Stimulated activated CD4-positive, alpha-beta T cell treated with anti-CD3 and anti-CD28 coated beads, Interleukin-4, amount 100 ng/mL, for 48 hours (primary cell): ENCODE data around the gene EPHB1.

Experiments used
- DNase-seq, 2 donors: peaks; one replicate each; pipeline ENCODE4 v3.0.0-alpha.2; 2020; ENCODE audit warnings: low read depth in 2 of 2

The EPHB1 gene

DNA sequence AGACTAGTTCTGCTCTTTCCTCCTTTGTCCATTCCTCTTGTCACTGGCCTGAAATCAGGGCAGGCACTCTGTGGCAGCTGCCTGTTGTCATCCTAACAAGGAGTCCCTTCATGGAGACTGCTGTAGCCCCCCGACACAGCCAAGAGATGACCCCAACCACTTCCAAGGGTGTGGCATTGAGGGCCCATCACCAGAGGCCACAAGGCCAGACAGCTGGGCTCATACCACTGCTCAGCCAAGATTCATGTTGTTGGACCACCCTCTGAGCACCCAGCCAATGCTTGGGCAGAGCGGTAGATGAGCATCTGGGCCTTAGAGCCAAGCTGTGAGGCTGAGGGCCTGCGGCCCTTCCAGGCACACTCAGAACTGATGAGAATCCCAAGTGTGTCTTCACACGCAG is 85.4 kb downstream of the EPHB1 start:
- DNase-seq, result no peak

DNA sequence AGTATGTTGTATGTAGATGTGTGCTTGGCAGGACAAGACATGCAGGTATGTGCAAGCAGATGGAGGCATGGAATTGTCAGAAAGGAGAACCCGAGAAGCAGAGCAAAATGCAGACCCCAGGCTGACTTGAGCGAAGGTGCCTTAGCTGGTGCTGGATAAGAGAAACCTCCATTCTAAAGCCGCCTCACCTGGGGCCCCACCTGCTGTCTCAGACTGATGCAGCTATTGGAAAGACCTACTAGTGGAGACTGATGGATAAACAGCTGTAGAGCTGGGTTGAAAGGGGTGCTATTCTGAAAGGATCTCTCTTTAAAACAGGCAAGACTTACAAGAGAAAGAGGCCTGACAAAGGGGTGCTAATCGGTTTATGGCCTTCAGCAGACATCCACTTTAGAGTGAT is 86.2 kb downstream of the EPHB1 start:
- DNase-seq, result no peak

DNA sequence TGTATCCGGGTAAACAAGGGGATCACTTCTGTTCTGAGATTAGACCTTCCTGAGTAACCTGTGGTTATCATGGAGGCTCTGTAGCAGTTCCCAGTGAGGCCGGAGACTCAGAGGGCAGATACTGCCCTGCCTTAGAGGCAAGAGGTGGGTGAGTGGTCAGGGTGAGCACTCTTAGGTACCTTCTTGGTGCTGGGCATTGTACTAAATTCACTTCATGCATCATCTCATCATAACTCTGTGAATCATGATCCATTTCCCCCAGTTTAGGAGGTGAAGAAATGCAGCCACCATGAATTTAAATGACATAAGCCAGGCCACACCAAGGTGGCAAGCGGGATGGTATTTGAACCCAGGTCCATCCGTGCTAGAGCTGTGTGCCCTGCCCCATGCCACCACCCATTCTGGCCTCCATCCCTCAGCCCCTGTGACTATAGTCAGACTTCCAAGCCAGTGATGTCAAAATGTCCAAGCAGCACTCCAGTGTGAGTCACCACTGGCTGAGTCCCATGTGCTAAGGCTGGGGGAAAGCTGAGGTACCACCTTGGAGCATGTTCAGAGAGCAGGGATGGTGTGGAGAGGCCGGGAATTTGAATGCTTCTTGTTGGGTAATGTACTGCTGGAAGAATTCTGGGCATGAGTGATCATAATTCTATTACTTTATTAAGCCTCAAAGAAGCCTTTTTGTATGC is 88.8 kb downstream of the EPHB1 start:
- no peak for DNase-seq

DNA sequence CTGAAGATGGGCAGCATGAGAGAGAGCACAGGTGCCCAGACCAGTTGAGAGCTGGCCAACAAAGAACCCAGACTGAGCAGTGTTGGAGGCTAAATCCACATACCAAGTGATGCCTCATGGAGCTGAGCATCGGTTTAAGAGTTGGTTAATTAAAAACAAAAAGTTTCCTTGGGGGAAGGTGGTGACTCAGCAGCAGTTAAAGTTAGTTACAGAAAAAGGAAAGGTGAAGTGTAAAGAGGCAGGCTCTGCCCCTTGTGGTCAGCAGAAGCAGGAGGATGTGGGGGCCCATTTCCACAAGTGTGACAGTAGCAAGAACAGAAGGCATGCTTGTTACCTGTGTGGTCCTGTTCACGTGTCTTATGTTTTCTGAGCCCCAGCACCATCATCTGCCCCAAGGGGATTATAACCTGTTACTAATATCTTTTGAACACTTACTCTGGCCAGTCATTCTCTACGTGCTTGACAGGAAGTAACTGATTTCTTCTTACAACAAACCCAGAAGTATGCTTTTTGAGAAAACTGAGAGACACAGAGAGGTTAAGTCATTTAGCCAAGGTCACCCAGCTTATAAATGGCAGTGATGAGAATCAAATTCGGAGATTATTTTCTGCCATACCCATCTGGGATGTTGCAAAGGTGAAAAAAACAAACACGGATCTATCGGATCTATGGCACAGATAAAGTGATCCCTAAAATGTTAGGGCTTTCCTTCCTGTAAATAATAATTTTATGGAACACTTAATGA is 91.0 kb downstream of the EPHB1 start:
- DNase-seq, result no peak

DNA sequence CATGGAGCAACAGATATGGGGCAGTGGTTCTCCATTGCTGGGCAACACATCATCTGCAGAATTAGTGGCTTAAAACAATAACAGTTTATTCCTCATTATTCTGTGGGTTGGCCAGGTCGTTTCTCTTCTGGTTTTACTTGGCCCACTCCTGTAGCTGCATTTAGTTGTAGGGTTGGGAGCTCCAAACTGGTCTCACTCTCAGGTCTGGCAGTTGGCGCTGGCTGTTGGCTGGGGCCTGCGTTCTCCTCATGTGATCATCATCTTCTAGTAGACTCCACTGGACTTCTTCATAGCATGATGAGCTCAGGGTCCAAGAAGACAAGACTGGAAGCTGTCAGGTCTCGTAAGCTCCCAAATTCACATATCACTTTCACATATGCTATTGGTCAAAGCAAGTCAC is 91.9 kb downstream of the EPHB1 start:
- no peak for DNase-seq

DNA sequence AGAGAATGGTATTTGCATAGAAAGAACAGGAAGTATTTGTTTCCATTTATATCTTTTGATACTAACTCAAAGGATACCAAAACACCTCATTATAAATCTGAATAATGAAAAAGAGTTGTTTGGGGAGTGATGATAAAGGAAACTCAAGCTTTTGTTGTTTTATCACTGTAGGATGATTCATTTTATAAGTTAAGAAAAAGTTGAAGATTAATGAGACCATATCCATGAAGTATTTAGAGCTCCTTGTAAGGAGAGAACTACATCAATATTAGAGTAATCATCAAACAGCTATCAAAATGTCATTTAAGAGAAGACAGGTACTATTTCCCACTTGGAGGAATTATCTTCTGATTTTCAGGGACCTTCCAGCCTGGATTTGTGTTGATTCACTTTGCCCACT is 92.5 kb downstream of the EPHB1 start:
- no peak for DNase-seq

DNA sequence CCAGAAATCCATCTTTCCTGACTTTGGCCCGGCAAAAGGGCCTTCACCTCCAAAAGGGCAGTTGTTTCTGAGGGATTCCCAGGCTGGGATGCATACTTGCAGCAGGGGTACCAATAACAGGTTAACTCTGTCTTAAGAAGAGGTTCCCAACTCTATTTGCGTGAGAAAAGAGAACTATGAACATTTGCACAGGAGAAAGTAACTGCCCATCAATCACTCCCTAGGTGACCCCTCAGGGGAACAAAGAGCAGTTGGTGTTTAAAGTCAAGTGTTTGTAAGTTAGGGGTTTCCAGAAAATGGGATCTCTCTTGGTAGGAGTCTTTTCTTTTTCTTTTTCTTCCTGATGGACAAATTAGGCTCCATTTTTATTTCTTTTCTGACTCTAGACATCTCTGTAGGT is 97.3 kb downstream of the EPHB1 start:
- DNase-seq, result no peak

DNA sequence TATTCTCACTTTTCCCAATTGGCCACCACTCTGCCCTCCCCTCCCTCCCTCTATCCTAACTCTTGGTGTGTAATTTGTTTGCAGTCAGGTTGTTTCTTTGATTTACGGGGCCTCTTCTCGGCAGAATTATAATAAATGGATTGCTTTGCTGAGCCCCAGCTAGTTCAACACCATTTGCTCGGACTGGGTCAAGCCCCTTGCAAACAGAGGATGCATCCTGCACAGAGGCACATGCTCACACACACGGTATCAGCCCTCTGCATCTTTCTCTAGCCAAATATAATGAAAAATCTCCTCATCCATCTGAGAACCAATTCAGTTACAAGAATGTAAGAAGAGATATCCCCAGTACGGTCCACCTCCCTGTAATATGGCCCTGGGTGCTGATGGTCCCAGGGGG is 97.7 kb downstream of the EPHB1 start:
- DNase-seq, result no peak

DNA sequence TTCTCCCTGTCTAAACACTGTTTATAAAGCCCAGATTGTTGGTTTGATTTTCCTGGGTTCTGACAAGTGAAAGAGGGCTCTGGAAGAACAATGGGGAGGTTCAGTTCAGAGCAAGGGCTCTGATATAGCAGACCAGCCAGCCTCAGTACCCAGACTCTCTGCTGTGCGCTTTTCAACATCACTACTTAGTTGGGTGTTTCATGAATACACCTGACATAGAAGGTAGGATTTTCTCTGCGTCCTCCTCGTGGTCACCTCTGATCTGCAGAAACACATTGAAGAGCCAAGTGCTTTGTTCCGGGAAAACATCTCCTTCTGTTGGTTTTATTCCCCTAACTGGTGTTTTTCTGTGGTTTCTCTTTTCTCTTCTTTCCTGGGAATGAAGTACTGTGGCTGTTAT is 99.5 kb downstream of the EPHB1 start:
- no peak for DNase-seq

DNA sequence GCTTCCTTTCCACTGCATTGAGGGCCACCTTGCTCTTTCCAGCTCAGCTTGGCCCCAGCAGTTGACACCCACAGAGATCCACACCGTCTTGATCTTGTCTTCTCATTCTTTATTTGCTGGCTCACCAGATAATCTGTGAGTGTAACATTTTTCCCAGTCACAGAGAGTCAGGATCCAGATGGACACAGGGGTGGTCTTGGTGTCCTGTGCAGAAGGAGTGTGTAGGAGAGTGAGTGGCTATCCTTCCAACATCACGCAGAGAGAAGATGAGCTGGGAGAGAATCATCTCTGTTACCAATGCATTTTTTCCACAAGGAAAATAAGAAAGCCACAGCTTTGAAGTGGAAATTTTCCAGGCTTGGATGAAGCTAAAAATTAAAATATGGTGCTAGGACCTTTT is 100.1 kb downstream of the EPHB1 start:
- DNase-seq, result no peak

DNA sequence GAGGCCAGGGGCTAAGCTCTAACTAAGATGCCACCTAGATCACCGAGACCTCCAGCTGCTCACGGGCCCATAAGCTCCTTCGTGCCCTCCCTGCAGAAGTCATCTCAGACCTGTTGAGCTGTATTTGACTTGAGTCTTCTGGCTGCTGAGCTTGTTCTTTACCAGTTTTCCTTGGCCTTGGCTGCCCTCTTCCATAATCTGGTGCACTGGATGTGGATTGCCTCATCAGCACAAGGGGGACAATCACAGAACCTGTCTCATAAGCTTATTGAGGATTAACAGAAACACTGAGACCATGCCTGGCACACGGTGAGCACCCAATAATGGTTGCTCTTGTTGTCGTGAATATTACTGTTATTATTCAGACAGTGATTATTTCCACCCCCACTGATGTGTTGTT is 101.1 kb downstream of the EPHB1 start:
- no peak for DNase-seq

DNA sequence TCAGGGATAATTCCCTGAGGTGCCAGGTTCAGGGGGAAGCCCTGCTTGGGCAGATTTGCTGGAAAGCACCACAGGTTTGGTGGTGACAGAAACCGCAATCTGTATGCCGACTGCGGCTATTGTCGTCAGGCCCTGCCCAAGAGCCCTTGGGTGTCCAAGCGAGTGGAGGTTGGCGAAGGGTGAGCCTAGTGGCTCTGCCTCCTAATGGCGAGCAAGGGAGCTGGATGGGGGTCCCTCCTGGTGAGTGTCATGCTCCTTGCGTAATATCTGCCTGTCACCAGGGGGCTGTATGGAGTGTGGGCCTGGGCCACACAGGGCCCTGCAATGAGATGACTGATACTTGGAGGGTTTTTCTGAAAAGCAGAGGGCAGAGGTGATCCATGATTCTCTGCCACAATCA is 101.6 kb downstream of the EPHB1 start:
- DNase-seq, result no peak

DNA sequence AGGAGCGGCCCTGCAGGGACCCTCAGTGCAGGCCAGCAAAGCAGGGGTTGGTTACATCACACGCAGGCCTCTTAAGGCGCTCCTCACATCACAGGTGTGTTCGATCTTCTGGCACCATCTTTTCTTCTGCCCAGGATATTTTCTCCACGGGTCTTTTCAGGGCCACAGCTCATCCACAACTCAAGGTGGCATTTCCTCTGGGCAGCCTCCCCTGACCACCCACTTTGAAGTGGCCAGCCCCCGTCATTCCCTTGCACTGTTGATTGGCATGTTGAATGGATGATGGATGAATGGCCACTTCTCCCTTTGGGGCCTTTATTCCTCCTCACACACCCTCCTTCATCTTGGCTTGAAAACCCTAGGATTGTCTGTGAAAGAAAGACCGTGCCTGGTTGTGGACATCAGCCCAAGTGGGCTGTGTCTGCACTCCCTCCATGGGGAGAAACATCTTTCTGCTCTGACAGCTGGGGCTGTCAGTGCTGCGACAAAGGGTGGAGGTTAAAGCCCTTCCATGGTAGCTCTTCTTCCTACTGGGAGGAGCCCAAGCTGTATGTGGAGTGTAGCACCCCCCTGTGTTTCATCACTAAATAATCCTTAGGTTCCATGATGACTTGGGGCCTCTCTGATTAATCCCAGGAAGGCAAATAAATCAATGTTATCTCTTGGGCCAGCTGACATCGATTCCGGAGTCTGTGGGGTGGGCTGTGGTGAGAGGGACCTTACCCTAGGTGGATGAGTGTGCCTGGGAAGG is 102.5 kb downstream of the EPHB1 start:
- DNase-seq, result no peak

DNA sequence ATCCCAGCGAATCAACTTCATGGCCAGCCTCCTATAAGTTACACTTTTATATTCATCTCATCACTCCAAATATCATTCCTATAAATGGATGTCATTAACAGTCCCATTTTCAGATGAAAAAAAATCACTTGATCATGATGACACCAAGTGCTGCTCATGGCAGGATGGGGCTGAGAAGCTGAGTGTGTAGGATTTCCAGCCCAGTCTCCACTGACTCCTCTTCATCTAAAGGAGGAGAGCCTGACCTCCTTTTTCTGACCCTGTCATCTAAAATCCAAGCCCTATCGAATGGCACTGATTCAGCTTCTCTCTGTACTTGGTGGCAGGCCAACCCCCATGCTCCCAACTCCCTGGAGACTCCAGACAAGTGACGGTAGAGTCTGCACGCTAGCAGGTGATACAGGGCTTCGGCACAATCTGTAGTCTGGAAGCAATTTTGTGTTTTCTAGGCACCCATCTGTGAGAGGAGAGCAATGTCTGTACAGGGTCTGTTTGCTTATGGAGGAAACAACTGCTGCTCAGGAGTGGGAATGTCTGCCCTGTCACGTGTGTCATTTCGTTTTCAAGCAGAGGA is 103.2 kb downstream of the EPHB1 start:
- DNase-seq, result no peak

DNA sequence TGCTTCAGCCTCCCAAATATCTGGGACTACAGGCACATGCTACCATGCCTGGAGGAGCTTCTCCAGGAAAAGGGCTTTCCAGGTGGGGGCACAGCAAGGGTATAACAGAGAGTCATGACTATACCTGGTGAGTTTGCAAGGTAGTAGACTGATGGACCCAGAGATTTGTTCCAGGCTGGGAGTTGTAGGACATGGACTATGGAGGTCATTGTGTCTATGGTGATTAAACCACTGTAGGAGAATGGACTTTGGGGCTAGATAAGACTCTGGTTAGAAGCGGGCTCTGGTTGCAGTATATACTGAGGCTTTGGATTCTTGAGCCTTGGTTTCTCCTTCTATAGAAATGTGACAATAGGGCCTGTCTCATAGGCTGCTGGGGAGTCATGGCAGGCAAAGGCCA is 104.7 kb downstream of the EPHB1 start:
- DNase-seq, result no peak

DNA sequence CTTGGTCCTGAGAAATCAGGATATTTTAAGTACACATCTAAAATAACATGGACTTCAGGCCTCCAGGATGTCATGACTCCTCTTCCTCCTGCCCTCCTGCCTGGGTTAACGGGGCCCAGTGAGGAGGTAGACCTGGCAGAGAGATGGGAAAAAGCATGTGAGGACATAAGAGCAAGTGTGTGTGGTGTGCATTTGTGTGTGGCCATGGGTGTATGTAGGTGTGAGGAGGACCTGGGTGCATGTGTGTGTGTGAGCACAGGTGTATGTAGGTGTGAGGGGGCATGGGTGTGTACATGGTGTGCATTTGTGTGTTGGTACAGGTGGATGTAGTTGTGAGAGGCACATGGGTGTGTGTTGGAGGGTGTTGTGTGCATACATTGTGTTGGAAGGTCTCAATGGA is 105.4 kb downstream of the EPHB1 start:
- no peak for DNase-seq

DNA sequence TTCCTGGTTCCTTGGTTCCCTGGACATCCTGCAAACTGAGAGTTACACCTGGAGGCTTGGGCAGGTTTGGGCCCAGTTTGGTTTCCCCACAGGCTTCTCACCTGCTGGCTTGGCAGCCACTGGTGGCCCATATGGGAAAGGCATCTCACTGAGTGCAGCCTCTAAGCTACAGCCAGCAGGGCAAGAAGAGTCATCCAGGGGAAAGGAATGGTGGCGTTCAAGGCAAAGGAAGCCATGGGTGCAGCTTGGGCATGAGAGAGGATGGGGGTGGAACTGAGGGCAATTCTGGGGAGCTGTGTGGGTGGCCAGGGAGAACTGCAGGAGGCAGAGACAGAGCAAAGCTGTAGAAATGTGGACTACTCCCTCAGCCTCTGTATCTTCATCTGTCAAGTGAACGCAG is 106.4 kb downstream of the EPHB1 start:
- DNase-seq, result no peak

DNA sequence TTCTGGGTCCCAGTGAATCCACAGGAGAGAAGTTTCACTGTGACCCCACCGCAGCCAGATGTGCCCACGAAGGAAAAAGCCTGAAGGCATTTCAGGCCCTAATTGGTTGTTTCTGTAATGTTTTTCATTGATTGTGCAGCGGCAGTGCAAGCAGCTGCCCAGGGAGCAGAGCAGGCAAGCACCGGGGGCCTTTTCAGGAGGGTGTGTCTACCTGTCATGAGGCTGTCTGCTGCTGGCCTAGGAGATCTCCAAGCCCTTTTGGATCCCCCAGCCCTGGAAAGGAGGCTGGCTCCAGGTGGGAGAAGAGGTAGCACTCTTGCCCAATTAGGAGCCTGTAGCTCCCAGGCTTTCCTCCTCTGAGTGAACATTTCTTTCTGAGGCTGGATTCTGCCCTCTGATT is 108.8 kb downstream of the EPHB1 start:
- DNase-seq, result no peak

DNA sequence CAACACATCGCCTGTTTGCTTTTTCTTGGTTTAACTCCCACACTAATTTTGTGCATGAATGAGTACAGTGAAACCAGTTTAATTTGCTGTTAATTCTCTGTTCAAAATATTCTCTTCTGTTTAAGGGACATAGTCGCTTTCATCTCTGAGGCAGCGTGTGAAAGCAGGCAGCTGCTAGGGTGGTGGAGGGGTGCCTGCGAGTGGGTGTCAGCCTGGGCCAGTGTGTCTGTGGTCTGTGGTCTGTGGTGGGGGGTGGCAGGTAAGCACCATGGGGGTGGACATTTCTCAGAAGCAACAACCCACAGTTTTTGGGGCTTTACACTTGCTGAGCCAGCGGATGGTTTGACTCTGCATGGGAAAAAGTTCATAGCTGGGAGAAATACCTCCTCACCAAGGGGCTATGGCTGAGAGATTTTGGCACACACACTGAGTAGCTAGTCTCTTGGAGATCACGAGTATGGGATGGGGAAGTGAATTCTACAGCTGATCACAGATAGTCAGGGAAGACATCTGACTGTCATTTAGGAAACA is 109.2 kb downstream of the EPHB1 start:
- DNase-seq, result peak in 1 of 2 donors; percentile 4

DNA sequence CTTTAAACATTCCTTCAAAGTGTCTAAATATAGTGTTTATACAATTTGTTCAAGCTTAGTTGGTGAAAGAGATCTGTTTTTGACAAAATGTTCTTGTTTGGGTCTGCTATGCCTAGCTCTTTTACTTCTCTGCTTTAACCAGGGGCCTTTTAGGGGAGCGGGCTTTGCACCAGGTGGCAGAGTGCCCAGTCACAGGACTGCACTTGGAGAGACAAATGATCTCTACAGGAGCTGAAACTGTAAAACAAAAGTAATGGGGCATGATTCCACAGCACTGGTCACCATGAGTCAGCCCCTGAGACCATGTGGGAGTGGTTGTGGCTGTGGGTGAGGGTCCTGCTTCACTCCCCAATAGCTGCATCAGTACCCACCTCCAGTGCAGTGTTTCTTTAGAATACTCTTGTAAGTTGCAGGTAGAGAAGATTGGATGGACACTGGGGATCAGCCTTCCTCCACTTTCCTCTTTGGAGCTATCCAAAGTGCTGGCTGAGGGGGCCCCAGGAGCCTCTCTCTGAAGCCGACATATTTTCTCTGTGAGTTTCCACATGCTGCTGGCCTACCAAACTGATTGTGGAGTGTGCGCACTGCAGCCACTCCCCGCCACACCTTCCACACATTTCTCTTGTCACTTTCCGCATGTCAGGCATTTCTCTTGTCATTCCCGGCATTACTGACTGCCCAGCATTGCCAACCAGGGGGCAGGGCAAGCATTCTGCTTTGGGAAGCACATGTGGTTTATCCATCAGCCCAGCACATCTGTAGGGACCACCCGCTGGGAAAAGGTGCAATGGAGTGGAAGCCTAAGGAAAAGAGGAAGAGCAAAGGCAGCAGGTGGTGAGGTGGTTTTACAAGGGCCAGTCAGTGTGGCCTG is 110.0 kb downstream of the EPHB1 start:
- DNase-seq, result no peak

DNA sequence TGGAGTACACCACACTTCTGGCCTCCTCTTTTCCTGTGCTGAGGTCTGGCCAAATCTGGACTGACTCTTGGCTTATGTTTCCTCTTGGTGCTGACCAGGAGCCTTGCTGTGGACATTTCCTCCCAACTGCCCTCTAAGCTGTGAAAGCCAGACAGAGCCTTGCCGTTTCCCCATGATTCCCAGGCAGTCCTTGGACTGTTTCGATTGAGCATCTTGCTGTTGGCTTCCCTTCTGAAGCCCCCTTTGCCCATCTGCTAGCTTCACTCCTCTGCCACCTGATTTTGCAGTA is 110.5 kb downstream of the EPHB1 start:
- no peak for DNase-seq

DNA sequence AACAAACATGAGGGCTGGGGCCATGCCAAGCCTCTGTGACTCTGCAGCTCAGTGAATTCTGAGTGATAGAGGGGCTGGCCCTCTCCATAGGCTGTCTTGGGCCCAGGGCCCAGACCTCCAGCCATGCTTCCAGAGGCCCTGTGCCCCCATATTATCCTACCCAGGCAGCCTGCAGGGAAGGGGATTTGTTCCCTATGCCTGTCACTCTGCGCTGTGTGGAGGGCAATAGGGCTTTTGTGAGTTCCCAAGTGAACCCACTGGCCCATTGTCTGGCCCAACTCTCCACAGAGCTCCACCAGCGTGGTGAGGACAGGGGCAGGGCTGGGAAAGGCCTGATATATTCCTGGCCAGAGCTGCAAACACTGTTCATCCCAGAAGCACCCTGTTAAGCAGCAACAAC is 113.2 kb downstream of the EPHB1 start:
- no peak for DNase-seq
